Measurements from ENCODE around the gene NBPF3. TPM values are rescaled to one million over a fixed set of nuclear protein-coding genes. Genes with fewer than 3 reads are reported as not detected.

Gene NBPF3
- total RNA-seq, 6 experiments from 2014 or later, result 1.2 to 5.3 (median 2.3) TPM

GRCh38 chr1:21510113-21510493, 70.2 kb downstream of the NBPF3 start:
- ATAC-seq, result no peak
- Histone ChIP-seq H3K4me3 (peak overlapping the region in 2 of 3 donors; percentile 23 to 47), H3K36me3 (no peaks in the 10 kb centered on the region), H3K27me3 (peaks cover 0 to 7% of the 10 kb centered on the region in 2 donors), H3K9me3 (no peaks in the 10 kb centered on the region), H3K27ac (no peak overlapping the region), H3K4me1 (peaks cover 0 to 7% (median 0%) of the 10 kb centered on the region in 4 donors)
- intact Hi-C loops (cut with DNase I), result loop anchor here (5.0 to 10.0 kb wide), 3 partner anchors 62 to 155 kb away; partner anchors contain the start of gene RAP1GAP (in 1 of the 2)
- WGBS (ENCODE audit: insufficient coverage, low coverage, low lambda C conversion rate, missing lambda C conversion rate), result 13% methylated on average over 4 of the region's 12 CpGs
- no peak for DNase-seq
- TF ChIP-seq POLR2A (IDR thresholded peaks at IDR 0.05) (no peak), CTCF (IDR thresholded peaks at IDR 0.05) (no peak)

- no peak for DNase-seq
- intact Hi-C loops (cut with DNase I), result loop anchor here (5.0 to 10.0 kb wide), 3 partner anchors 61 to 154 kb away; partner anchors contain the start of gene RAP1GAP (in 1 of the 2)
- no peaks in the 10 kb centered on the region for H3K36me3 ChIP-seq
- H3K4me1 ChIP-seq, result peaks cover 0 to 7% (median 0%) of the 10 kb centered on the region in 4 donors
- no peak for ATAC-seq
- H3K27ac ChIP-seq, result no peak overlapping the region
- H3K27me3 ChIP-seq, result peaks cover 0 to 7% of the 10 kb centered on the region in 2 donors
- WGBS (ENCODE audit: insufficient coverage, low coverage, low lambda C conversion rate, missing lambda C conversion rate), result 100% methylated on average over 1 of the region's 9 CpGs
- H3K9me3 ChIP-seq, result no peaks in the 10 kb centered on the region
- H3K4me3 ChIP-seq, result no peak overlapping the region
- TF ChIP-seq POLR2A (IDR thresholded peaks at IDR 0.05), result no peak
- TF ChIP-seq CTCF (IDR thresholded peaks at IDR 0.05), result peak in 2 of 4 donors; percentile 9 to 12
These were observed 71.1 kb downstream of the NBPF3 start for GRCh38 chr1:21510885-21511578.

GRCh38 chr1:21511579-21512522, 71.9 kb downstream of the NBPF3 start:
- DNase-seq (no peak), ATAC-seq (peak in 2 of 4 donors; percentile 10 to 12)
- H3K27ac ChIP-seq, result no peak overlapping the region
- no peaks in the 10 kb centered on the region for H3K36me3 ChIP-seq
- H3K4me1 ChIP-seq, result peaks cover 0 to 7% (median 0%) of the 10 kb centered on the region in 4 donors
- H3K9me3 ChIP-seq, result no peaks in the 10 kb centered on the region
- H3K4me3 ChIP-seq, result no peak overlapping the region
- intact Hi-C loops (cut with DNase I), result loop anchor here (5.0 to 10.0 kb wide), 3 partner anchors 60 to 153 kb away; partner anchors contain the start of gene RAP1GAP (in 1 of the 2)
- H3K27me3 ChIP-seq, result peaks cover 0 to 7% of the 10 kb centered on the region in 2 donors
- WGBS (ENCODE audit: insufficient coverage, low coverage, low lambda C conversion rate, missing lambda C conversion rate), result 56% methylated on average over 8 of the region's 11 CpGs
- no peak for TF ChIP-seq CTCF (IDR thresholded peaks at IDR 0.05)
- no peak for TF ChIP-seq POLR2A (IDR thresholded peaks at IDR 0.05)

- 33% methylated on average over 1 of the region's 5 CpGs for WGBS (ENCODE audit: insufficient coverage, low coverage, low lambda C conversion rate, missing lambda C conversion rate)
These were observed 74.3 kb downstream of the NBPF3 start for GRCh38 chr1:21514245-21514644.

More at GRCh38 chr1:21514245-21514644, 74.3 kb downstream of the NBPF3 start:
- Histone ChIP-seq H3K9me3 (no peaks in the 10 kb centered on the region), H3K27ac (no peak overlapping the region), H3K27me3 (no peaks in the 10 kb centered on the region), H3K36me3 (no peaks in the 10 kb centered on the region), H3K4me3 (no peak overlapping the region), H3K4me1 (peaks cover 0 to 4% (median 0%) of the 10 kb centered on the region in 4 donors)
- ATAC-seq (no peak), DNase-seq (no peak)
- no peak for TF ChIP-seq CTCF (IDR thresholded peaks at IDR 0.05)
- TF ChIP-seq POLR2A (IDR thresholded peaks at IDR 0.05), result no peak
- intact Hi-C loops (cut with DNase I), result loop anchor here (5.0 to 10.0 kb wide), 3 partner anchors 58 to 151 kb away; partner anchors contain the start of gene RAP1GAP (in 1 of the 2)
